ENCODE measurements around the gene METAP1D.

The METAP1D gene

GRCh38 chr2:172087207-172087779, 87.5 kb downstream of the METAP1D start:
- Mint-ChIP-seq H3K9me3 (ENCODE audit: low read depth) (no peaks in the 10 kb centered on the region), H3K27me3 (peaks cover 63% of the 10 kb centered on the region), H3K4me1 (ENCODE audit: low read depth) (peaks cover 47% of the 10 kb centered on the region), H3K4me3 (peak overlapping the region; percentile 67), H3K36me3 (no peaks in the 10 kb centered on the region), H3K27ac (peak overlapping the region; percentile 58)

GRCh38 chr2:172087780-172088244, 88.1 kb downstream of the METAP1D start:
- peak overlapping the region; percentile 58 for H3K27ac Mint-ChIP-seq
- H3K4me1 Mint-ChIP-seq (ENCODE audit: low read depth), result peaks cover 46% of the 10 kb centered on the region
- H3K27me3 Mint-ChIP-seq, result peaks cover 63% of the 10 kb centered on the region
- H3K36me3 Mint-ChIP-seq, result no peaks in the 10 kb centered on the region
- no peaks in the 10 kb centered on the region for H3K9me3 Mint-ChIP-seq (ENCODE audit: low read depth)
- peak overlapping the region; percentile 67 for H3K4me3 Mint-ChIP-seq

GRCh38 chr2:172088245-172089004, 88.7 kb downstream of the METAP1D start:
- Mint-ChIP-seq H3K27me3 (peaks cover 68% of the 10 kb centered on the region), H3K4me1 (ENCODE audit: low read depth) (peaks cover 48% of the 10 kb centered on the region)

GRCh38 chr2:172089005-172089504, 89.3 kb downstream of the METAP1D start:
- Mint-ChIP-seq H3K27me3 (peaks cover 68% of the 10 kb centered on the region), H3K4me3 (no peak overlapping the region), H3K4me1 (ENCODE audit: low read depth) (peaks cover 47% of the 10 kb centered on the region), H3K36me3 (no peaks in the 10 kb centered on the region), H3K9me3 (ENCODE audit: low read depth) (no peaks in the 10 kb centered on the region), H3K27ac (no peak overlapping the region)

More at GRCh38 chr2:172088245-172089004, 88.7 kb downstream of the METAP1D start:
- Mint-ChIP-seq H3K9me3 (ENCODE audit: low read depth) (no peaks in the 10 kb centered on the region), H3K27ac (peak overlapping the region; percentile 58), H3K36me3 (no peaks in the 10 kb centered on the region), H3K4me3 (peak overlapping the region; percentile 22)

GRCh38 chr2:172089633-172090032, 89.9 kb downstream of the METAP1D start:
- Mint-ChIP-seq H3K27ac (no peak overlapping the region), H3K4me3 (no peak overlapping the region), H3K9me3 (ENCODE audit: low read depth) (no peaks in the 10 kb centered on the region), H3K36me3 (no peaks in the 10 kb centered on the region), H3K27me3 (peaks cover 67% of the 10 kb centered on the region), H3K4me1 (ENCODE audit: low read depth) (peaks cover 45% of the 10 kb centered on the region)

- Mint-ChIP-seq H3K27ac (no peak overlapping the region), H3K4me1 (ENCODE audit: low read depth) (peaks cover 46% of the 10 kb centered on the region), H3K9me3 (ENCODE audit: low read depth) (no peaks in the 10 kb centered on the region), H3K27me3 (peaks cover 67% of the 10 kb centered on the region), H3K4me3 (no peak overlapping the region), H3K36me3 (no peaks in the 10 kb centered on the region)
Observed at GRCh38 chr2:172090044-172090961, 90.5 kb downstream of the METAP1D start.

- Mint-ChIP-seq H3K27ac (no peak overlapping the region), H3K4me3 (no peak overlapping the region), H3K27me3 (peaks cover 66% of the 10 kb centered on the region)
Observed at GRCh38 chr2:172091000-172091641, 91.4 kb downstream of the METAP1D start.

GRCh38 chr2:172091761-172092566, 92.2 kb downstream of the METAP1D start:
- Mint-ChIP-seq H3K4me1 (ENCODE audit: low read depth) (peaks cover 43% of the 10 kb centered on the region), H3K27me3 (peaks cover 63% of the 10 kb centered on the region), H3K27ac (no peak overlapping the region), H3K9me3 (ENCODE audit: low read depth) (no peaks in the 10 kb centered on the region), H3K4me3 (no peak overlapping the region), H3K36me3 (no peaks in the 10 kb centered on the region)

More at GRCh38 chr2:172091000-172091641, 91.4 kb downstream of the METAP1D start:
- Mint-ChIP-seq H3K36me3 (no peaks in the 10 kb centered on the region), H3K4me1 (ENCODE audit: low read depth) (peaks cover 46% of the 10 kb centered on the region), H3K9me3 (ENCODE audit: low read depth) (no peaks in the 10 kb centered on the region)

GRCh38 chr2:172092716-172093415, 93.1 kb downstream of the METAP1D start:
- Mint-ChIP-seq H3K9me3 (ENCODE audit: low read depth) (no peaks in the 10 kb centered on the region), H3K27me3 (peaks cover 58% of the 10 kb centered on the region), H3K36me3 (no peaks in the 10 kb centered on the region), H3K27ac (peak overlapping the region; percentile 61), H3K4me3 (no peak overlapping the region), H3K4me1 (ENCODE audit: low read depth) (peaks cover 41% of the 10 kb centered on the region)

- H3K27ac Mint-ChIP-seq, result peak overlapping the region; percentile 61
Observed at GRCh38 chr2:172093416-172094293, 93.9 kb downstream of the METAP1D start.

GRCh38 chr2:172094294-172095145, 94.8 kb downstream of the METAP1D start:
- Mint-ChIP-seq H3K4me1 (ENCODE audit: low read depth) (peaks cover 40% of the 10 kb centered on the region), H3K27ac (no peak overlapping the region), H3K27me3 (peaks cover 50% of the 10 kb centered on the region), H3K4me3 (peak overlapping the region; percentile 89), H3K9me3 (ENCODE audit: low read depth) (no peaks in the 10 kb centered on the region), H3K36me3 (no peaks in the 10 kb centered on the region)

More at GRCh38 chr2:172093416-172094293, 93.9 kb downstream of the METAP1D start:
- Mint-ChIP-seq H3K36me3 (no peaks in the 10 kb centered on the region), H3K4me3 (peak overlapping the region; percentile 56), H3K9me3 (ENCODE audit: low read depth) (no peaks in the 10 kb centered on the region), H3K4me1 (ENCODE audit: low read depth) (peaks cover 38% of the 10 kb centered on the region), H3K27me3 (peaks cover 53% of the 10 kb centered on the region)

Data from activated naive CD8-positive, alpha-beta T cell (primary cell).